Measurements from ENCODE around the gene SLC9C1. TPM values are rescaled to one million over a fixed set of nuclear protein-coding genes. Genes with fewer than 3 reads are reported as not detected.

Gene SLC9C1
- total RNA-seq, 2 donors from 2014 or later: 0.35 to 1.3 TPM

- H3K4me3 ChIP-seq: no peak overlapping the region
- peaks cover 0 to 4% of the 10 kb centered on the region in 2 donors for H3K4me1 ChIP-seq
- DNase-seq (ENCODE audit: low spot score): no peak
- no peak overlapping the region for H3K27ac ChIP-seq
- H3K36me3 ChIP-seq: no peaks in the 10 kb centered on the region
- no peaks in the 10 kb centered on the region for H3K9me3 ChIP-seq
- no peak for TF ChIP-seq CTCF (IDR thresholded peaks at IDR 0.05)
- no peaks in the 10 kb centered on the region for H3K27me3 ChIP-seq
Observed at GRCh38 chr3:112132554-112132953, 161.5 kb downstream of the SLC9C1 start.

GRCh38 chr3:112132088-112132487 lies 161.9 kb downstream of the SLC9C1 start:
- peaks cover 0 to 9% of the 10 kb centered on the region in 2 donors for H3K4me1 ChIP-seq
- no peaks in the 10 kb centered on the region for H3K27me3 ChIP-seq
- H3K4me3 ChIP-seq: no peak overlapping the region
- no peak for DNase-seq (ENCODE audit: low spot score)
- no peaks in the 10 kb centered on the region for H3K9me3 ChIP-seq
- TF ChIP-seq CTCF (IDR thresholded peaks at IDR 0.05): no peak
- H3K27ac ChIP-seq: no peak overlapping the region
- H3K36me3 ChIP-seq: no peaks in the 10 kb centered on the region

- Histone ChIP-seq H3K9me3 (no peaks in the 10 kb centered on the region), H3K27ac (no peak overlapping the region), H3K27me3 (no peaks in the 10 kb centered on the region), H3K36me3 (no peaks in the 10 kb centered on the region), H3K4me3 (no peak overlapping the region), H3K4me1 (peaks cover 0 to 17% of the 10 kb centered on the region in 2 donors)
- no peak for TF ChIP-seq CTCF (IDR thresholded peaks at IDR 0.05)
- no peak for DNase-seq (ENCODE audit: low spot score)
Observed at GRCh38 chr3:112131111-112131510, 162.9 kb downstream of the SLC9C1 start.

- no peaks in the 10 kb centered on the region for H3K9me3 ChIP-seq
- no peaks in the 10 kb centered on the region for H3K36me3 ChIP-seq
- DNase-seq (ENCODE audit: low spot score): no peak
- H3K4me1 ChIP-seq: peaks cover 0 to 17% of the 10 kb centered on the region in 2 donors
- TF ChIP-seq CTCF (IDR thresholded peaks at IDR 0.05): no peak
- H3K4me3 ChIP-seq: no peak overlapping the region
- no peaks in the 10 kb centered on the region for H3K27me3 ChIP-seq
- H3K27ac ChIP-seq: no peak overlapping the region
Observed at GRCh38 chr3:112130638-112130993, 163.4 kb downstream of the SLC9C1 start.

- Histone ChIP-seq H3K36me3 (no peaks in the 10 kb centered on the region), H3K4me1 (peaks cover 0 to 17% of the 10 kb centered on the region in 2 donors)
- no peak for DNase-seq (ENCODE audit: low spot score)
Observed at GRCh38 chr3:112129925-112130637, 163.9 kb downstream of the SLC9C1 start.

More at GRCh38 chr3:112129925-112130637, 163.9 kb downstream of the SLC9C1 start:
- TF ChIP-seq CTCF (IDR thresholded peaks at IDR 0.05): no peak
- Histone ChIP-seq H3K9me3 (no peaks in the 10 kb centered on the region), H3K27me3 (no peaks in the 10 kb centered on the region), H3K4me3 (no peak overlapping the region), H3K27ac (no peak overlapping the region)
